ENCODE results near the gene TGIF2. TPM values are rescaled to one million over a fixed set of nuclear protein-coding genes. Genes with fewer than 3 reads are reported as not detected.

Gene TGIF2
- total RNA-seq, 1 donor from 2014 or later, result 13.4 TPM

DNA sequence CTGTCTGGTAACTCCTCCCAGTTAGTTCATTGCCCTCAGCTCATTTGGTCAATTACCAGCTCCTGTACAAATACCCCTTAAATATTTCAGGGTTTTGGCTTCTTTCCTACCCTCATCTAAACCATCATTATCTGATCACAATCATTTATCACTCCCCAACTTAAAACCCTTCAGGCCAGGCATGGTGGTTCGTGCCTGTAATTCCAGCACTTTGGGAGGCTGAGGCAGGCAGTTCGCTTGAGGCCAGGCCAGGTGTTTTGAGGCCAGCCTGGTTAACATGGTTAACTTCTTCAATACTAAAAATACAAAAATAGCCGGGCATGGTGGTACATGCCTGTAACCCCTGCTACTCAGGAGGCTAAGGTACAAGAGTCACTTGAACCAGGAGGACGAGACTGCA lies 9.4 kb downstream of the TGIF2 start:
- no peak overlapping the region for H3K4me3 ChIP-seq (ENCODE audit: low read depth, low read length)
- DNase-seq (ENCODE audit: low read depth), result no peak
- TF ChIP-seq, protein P1, sequence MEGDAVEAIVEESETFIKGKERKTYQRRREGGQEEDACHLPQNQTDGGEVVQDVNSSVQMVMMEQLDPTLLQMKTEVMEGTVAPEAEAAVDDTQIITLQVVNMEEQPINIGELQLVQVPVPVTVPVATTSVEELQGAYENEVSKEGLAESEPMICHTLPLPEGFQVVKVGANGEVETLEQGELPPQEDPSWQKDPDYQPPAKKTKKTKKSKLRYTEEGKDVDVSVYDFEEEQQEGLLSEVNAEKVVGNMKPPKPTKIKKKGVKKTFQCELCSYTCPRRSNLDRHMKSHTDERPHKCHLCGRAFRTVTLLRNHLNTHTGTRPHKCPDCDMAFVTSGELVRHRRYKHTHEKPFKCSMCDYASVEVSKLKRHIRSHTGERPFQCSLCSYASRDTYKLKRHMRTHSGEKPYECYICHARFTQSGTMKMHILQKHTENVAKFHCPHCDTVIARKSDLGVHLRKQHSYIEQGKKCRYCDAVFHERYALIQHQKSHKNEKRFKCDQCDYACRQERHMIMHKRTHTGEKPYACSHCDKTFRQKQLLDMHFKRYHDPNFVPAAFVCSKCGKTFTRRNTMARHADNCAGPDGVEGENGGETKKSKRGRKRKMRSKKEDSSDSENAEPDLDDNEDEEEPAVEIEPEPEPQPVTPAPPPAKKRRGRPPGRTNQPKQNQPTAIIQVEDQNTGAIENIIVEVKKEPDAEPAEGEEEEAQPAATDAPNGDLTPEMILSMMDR (conservative IDR thresholded peaks at IDR 0.05; ENCODE audit: low read depth, low read length), result no peak

DNA sequence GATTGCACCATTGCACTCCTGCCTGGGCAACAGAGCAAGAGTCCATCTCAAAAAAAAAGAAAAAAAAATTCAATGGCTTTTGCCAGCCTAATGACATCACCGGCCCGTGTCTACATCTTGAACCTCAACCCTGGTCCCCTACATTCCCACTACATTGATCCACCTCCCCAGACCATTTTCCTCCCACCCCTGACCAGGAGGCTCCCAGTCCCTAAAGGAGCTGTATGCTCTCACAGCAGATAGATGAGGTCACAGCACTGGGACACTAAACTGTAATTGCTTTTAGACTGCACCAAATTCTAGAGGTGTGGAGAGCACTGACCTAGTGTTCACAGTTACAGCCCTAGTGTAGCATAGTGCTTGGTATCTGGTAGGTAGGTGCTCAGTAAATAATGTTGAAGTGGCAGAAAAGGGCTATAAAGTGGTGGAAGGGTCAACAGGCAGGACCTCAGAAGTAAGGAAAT lies 10.7 kb downstream of the TGIF2 start:
- H3K4me3 ChIP-seq (ENCODE audit: low read depth, low read length), result no peak overlapping the region
- TF ChIP-seq, protein P1 (conservative IDR thresholded peaks at IDR 0.05; ENCODE audit: low read depth, low read length), result no peak
- DNase-seq (ENCODE audit: low read depth), result no peak

DNA sequence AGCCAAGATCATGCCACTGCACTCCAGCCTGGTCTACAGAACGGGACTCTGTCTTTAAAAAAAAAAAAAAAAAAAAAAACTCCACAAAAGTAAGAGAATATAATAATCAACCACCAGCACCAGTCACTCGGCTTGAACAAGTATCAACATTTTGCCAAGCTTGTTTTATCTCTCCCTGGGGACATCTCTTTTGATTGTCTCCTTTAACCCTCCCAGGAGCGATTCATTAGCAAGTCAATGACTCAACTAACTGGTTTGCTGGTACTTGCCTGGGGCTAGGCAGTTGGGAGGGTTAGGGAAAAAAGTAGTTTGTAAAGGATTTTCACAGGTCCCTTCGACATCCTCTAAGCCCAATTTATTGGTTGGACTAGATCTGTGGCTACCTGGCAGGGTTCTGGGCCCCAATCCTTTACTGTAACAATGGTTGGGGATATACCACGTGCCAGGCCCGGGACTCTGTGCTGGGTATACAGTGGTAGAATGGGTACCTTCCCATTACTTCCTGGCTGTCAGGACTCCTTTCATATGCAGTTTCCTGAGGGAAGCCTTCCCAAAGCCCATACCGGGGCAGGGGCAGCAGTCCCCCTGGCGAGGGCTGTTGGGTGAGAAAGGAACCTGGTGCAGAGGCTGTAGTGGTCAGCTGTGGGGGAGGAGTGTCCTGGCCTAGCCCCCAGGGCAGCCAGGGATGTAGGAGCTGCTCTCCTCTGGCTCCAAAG lies 12.2 kb downstream of the TGIF2 start:
- DNase-seq (ENCODE audit: low read depth), result no peak
- TF ChIP-seq, protein P1 (conservative IDR thresholded peaks at IDR 0.05; ENCODE audit: low read depth, low read length), result no peak
- no peak overlapping the region for H3K4me3 ChIP-seq (ENCODE audit: low read depth, low read length)

DNA sequence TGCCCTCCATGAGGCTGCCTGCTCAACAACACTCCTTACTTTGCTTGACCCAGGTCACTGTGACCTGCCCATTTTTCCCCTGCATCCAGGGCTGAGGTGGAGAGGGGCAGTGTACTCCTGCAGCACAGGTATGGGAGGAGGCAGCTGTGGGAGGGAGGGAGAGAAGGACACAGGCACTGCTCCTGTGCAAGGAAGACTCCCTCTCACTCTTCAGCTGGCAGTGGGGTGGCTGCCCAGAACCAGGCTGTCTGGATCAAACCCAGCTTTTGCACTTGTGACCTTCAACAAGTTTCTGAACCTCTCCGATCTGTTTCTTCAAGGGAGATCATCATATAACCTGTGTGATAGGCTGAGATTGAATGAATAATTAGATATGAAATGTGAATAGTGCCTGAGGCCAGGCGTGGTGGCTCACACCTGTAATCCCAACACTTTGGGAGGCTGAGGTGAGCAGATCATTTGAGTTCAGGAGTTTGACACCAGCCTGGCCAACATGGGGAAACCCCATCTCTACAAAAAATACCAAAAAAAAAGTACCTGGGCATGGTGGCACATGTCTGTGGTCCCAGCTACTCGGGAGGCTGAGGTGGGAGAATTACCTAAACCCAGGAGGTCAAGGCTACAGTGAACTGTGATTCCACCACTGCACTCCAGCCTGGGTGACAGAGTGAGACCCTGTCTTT lies 14.1 kb downstream of the TGIF2 start:
- TF ChIP-seq, protein P1 (conservative IDR thresholded peaks at IDR 0.05; ENCODE audit: low read depth, low read length), result no peak
- no peak for DNase-seq (ENCODE audit: low read depth)
- no peak overlapping the region for H3K4me3 ChIP-seq (ENCODE audit: low read depth, low read length)

DNA sequence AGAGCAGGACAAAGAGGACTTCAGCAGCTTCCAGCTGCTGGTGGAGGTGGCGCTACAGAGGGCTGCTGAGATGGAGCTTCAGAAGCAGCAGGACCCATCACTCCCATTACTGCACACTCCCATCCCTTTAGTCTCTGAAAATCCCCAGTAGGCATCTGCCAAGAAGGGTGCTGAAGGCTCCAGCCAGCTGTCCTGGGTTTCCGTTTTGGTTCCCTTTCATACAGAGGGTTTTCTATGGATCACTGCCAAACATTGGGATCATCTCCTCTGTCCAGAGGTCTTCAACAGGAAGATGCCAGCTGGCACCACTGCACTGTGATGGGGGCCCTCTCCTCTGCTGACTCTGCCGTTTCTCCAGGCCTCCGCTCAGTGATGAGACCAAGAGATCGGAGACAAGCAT lies 17.9 kb downstream of the TGIF2 start:
- DNase-seq (ENCODE audit: low read depth), result no peak
- no peak overlapping the region for H3K4me3 ChIP-seq (ENCODE audit: low read depth, low read length)
- TF ChIP-seq, protein P1 (conservative IDR thresholded peaks at IDR 0.05; ENCODE audit: low read depth, low read length), result no peak

DNA sequence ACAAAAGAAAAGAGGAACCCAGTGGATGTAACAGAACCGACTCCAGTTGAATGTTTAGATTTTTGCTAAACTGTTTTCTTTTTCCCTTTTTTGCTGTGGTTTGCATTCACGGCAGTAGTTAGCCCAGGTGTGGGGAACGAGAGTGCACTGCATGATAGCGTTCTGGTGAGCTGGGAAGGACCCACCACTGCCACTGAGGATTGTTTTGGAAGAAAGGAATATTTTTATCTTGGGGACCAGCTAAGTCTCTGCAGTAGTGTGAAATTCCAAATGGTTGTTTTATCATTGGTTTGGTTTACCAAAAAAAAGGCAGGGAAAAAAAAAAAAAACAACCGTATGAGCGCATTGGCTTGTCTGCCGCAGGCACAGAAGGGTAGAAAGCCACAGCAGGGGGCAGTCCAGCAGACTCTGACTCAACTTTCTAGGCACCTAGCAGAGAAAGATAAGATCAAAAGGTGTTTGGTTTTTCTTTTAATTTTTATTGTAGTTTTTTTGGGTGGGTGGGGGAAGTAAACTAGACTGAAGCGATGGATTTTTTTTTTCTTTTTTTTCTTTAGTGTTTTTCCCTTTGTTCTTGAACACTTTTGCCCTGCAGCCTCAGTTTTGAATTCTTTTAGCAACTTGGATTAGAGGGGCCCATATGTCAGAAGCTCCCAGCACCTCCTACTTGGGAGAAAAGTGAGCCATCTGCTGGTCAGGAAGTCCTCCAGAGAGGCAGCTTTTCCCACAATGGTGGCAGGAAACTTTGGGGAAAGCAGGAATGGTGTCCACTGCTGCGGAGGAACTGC lies 18.7 kb downstream of the TGIF2 start:
- DNase-seq (ENCODE audit: low read depth), result no peak
- TF ChIP-seq, protein P1 (conservative IDR thresholded peaks at IDR 0.05; ENCODE audit: low read depth, low read length), result peak; percentile 74
- H3K4me3 ChIP-seq (ENCODE audit: low read depth, low read length), result no peak overlapping the region
